HepG2 (cell line): ENCODE results near the gene WFDC5. TPM values are rescaled to one million over a fixed set of nuclear protein-coding genes. Genes with fewer than 3 reads are reported as not detected.

Source experiments
- ATAC-seq: fragments of 200-7000 bp; cut with Tn5 transposase; 3 replicates; pipeline ENCODE4 v1.9.1; 2020; ENCODE audit warnings: mild to moderate bottlenecking, moderate library complexity
- BruUV-seq: library from RNA; stranded (reverse); fragments of 400-500 nt; replicated peaks from 2 replicates; lab custom pipeline; 2021; lab: Mats Ljungman, UMichigan
- CTCF ChIA-PET: fragments of 300-600 bp; formaldehyde crosslinking; extraction: SDS; loops from one replicate; lab custom pipeline; 2021; ENCODE audit warnings: low total read pairs, inconsistent platforms, low intra/inter-chr PET ratio; lab: Yijun Ruan, JAX
- POLR2A ChIA-PET: fragments of 350-600 bp; sonication (Branson Sonifier 250); formaldehyde crosslinking; loops from one replicate; lab custom pipeline; 2020; ENCODE audit warnings: antibody characterized with exemption, inconsistent platforms; lab: Yijun Ruan, JAX
- DNase-seq: peaks from one replicate; pipeline ENCODE4 v3.0.0-alpha.2; 2015; ENCODE audit warnings: low spot score
- FAIRE-seq: peaks from 3 replicates; lab custom pipeline; 2011; peaks lifted over from hg19 to GRCh38; lab: Jason Lieb, UNC
- H2AFZ ChIP-seq: one replicate; pipeline ENCODE4 v1.6.1; 2011; ENCODE audit warnings: low read length, inconsistent platforms
- H3K27ac ChIP-seq: fragments of 300-600 bp; 3 replicates; pipeline ENCODE4 v1.8.0; 2011; ENCODE audit warnings: mixed run types, mild to moderate bottlenecking, mixed read lengths, low read length, inconsistent platforms; ENCODE audit not compliant: insufficient read depth; ENCODE audit errors: extremely low read length
- H3K27me3 ChIP-seq, 2 experiments: fragments of 200-600 bp in 1 of 2; 2 replicates in 1 of 2; 3 replicates in 1 of 2; pipeline versions ENCODE4 v1.6.0 to v1.8.0; 2011; ENCODE audit warnings: low read length in 2 of 2, mild to moderate bottlenecking in 2 of 2, moderate library complexity in 2 of 2, inconsistent platforms in 1 of 2; ENCODE audit not compliant: insufficient read depth in 2 of 2, control insufficient read depth in 1 of 2
- H3K36me3 ChIP-seq, 2 experiments: fragments of 200-600 bp in 1 of 2; replicated peaks in 1 of 2; 2 replicates in 1 of 2; 3 replicates in 1 of 2; pipeline versions ENCODE4 v1.5.1 to v1.8.0; 2011; ENCODE audit warnings: low read length in 2 of 2, inconsistent platforms in 1 of 2; ENCODE audit not compliant: insufficient read depth in 2 of 2, control insufficient read depth in 1 of 2
- H3K4me1 ChIP-seq: 2 replicates; pipeline ENCODE4 v1.5.1; 2012; ENCODE audit warnings: low read length, inconsistent platforms; ENCODE audit not compliant: insufficient read depth
- H3K4me2 ChIP-seq: 2 replicates; pipeline ENCODE4 v1.6.0; 2011; ENCODE audit warnings: low read depth, low read length, inconsistent platforms
- H3K4me3 ChIP-seq, 3 experiments: fragments of 200-600 bp in 1 of 3; sonication (generic), shearing (Covaris generic) in 1 of 3; replicated peaks in 1 of 3; 2 replicates each; pipeline ENCODE4 v1.5.1; 2011 to 2016; ENCODE audit warnings: low read length in 3 of 3, inconsistent platforms in 2 of 3, low read depth in 2 of 3, mild to moderate bottlenecking in 2 of 3, control low read depth in 1 of 3, mixed read lengths in 1 of 3; ENCODE audit not compliant: insufficient read depth in 1 of 3
- H3K79me2 ChIP-seq: one replicate; pipeline ENCODE4 v1.6.1; 2011; ENCODE audit warnings: low read length, inconsistent platforms; ENCODE audit not compliant: insufficient read depth
- H3K9ac ChIP-seq: 2 replicates; pipeline ENCODE4 v1.6.0; 2011; ENCODE audit warnings: mild to moderate bottlenecking, low read depth, low read length, inconsistent platforms; ENCODE audit not compliant: insufficient read depth
- H3K9me3 ChIP-seq: 2 replicates; pipeline ENCODE4 v1.5.1; 2012; ENCODE audit warnings: mild to moderate bottlenecking, low read length
- H4K20me1 ChIP-seq: 2 replicates; pipeline ENCODE4 v1.6.0; 2011; ENCODE audit warnings: inconsistent platforms, mild to moderate bottlenecking, low read length, moderate library complexity; ENCODE audit not compliant: insufficient read depth
- ARNT2 ChIP-seq: sonication (generic); formaldehyde crosslinking; IDR thresholded peaks from 2 replicates; pipeline ENCODE4 v1.8.0; 2022; ENCODE audit warnings: mild to moderate bottlenecking, low read depth, missing genetic modification reagents, moderate library complexity
- CBFB ChIP-seq: sonication (generic); formaldehyde crosslinking; IDR thresholded peaks from 2 replicates; pipeline ENCODE4 v1.4.0; 2020; ENCODE audit warnings: missing genetic modification reagents
- HMG20A ChIP-seq: IDR thresholded peaks from 2 replicates; pipeline ENCODE4 v1.6.1; 2016; ENCODE audit warnings: borderline replicate concordance
- MTF1 ChIP-seq: sonication (generic); formaldehyde crosslinking; IDR thresholded peaks from 2 replicates; pipeline ENCODE4 v1.5.0; 2020; ENCODE audit warnings: missing genetic modification reagents
- SMAD1 ChIP-seq: sonication (generic); formaldehyde crosslinking; IDR thresholded peaks from 2 replicates; pipeline ENCODE4 v1.4.0; 2020; ENCODE audit warnings: missing genetic modification reagents, low read depth, mild to moderate bottlenecking, borderline replicate concordance
- THAP8 ChIP-seq: sonication (generic); formaldehyde crosslinking; IDR thresholded peaks from 2 replicates; pipeline ENCODE4 v1.5.1; 2020; ENCODE audit warnings: missing genetic modification reagents, mild to moderate bottlenecking, borderline replicate concordance
- ZNF138 ChIP-seq: sonication (generic); formaldehyde crosslinking; IDR thresholded peaks from 2 replicates; pipeline ENCODE4 v1.5.0; 2020; ENCODE audit warnings: mild to moderate bottlenecking, low read depth, missing genetic modification reagents
- ZNF557 ChIP-seq: sonication (generic); formaldehyde crosslinking; IDR thresholded peaks from 2 replicates; pipeline ENCODE4 v1.4.0; 2020; ENCODE audit warnings: missing genetic modification reagents
- ZNF629 ChIP-seq: sonication (generic); formaldehyde crosslinking; conservative IDR thresholded peaks from 2 replicates; pipeline ENCODE4 v1.5.0; 2020; ENCODE audit warnings: missing genetic modification reagents
- WGBS: methylation state at CpG from one replicate; pipeline ENCODE4 v1.1.6; 2017; ENCODE audit warnings: low lambda C conversion rate; 5-methylcytosine and 5-hydroxymethylcytosine counted together
- in situ Hi-C: cut with HindIII; loops from 2 replicates; pipeline ENCODE4 v1.10.0; 2017; ENCODE audit warnings: low pct_unique_long_range_greater_than_20kb; ENCODE audit not compliant: extremely low pct_ligation_motif_present
- intact Hi-C: fragments of 100-400 bp; cut with micrococcal nuclease; formaldehyde crosslinking; loops from one replicate; pipeline ENCODE4 v1.10.0; 2022; ENCODE audit not compliant: unreplicated experiment
- polyA plus RNA-seq, 8 experiments: library from polyadenylated mRNA; depleted of rRNA in 3 of 8; stranded (reverse) in 7 of 8; unstranded in 1 of 8; fragments of >200 nt; fragmentation: Illumina TruSeq in 4 of 8; extraction: Trizol in 4 of 8; gene quantifications; 2 replicates each; pipeline versions ENCODE4 v1.2.1 to v1.2.3, GENCODE V29; 2011 to 2016; ENCODE audit warnings: low read depth in 4 of 8, missing spikeins in 1 of 8, mixed read lengths in 1 of 8; ENCODE audit not compliant: insufficient read depth in 1 of 8
- total RNA-seq, 5 experiments: library from RNA; depleted of rRNA; stranded (reverse); fragments of >200 nt; fragmentation: Illumina TruSeq; extraction: Trizol; gene quantifications; 2 replicates each; pipeline ENCODE4 v1.2.3, GENCODE V29; 2016; ENCODE audit warnings: low read depth in 1 of 5
- TF ChIP-seq, protein P1 (sequence below): sonication (generic); formaldehyde crosslinking; IDR thresholded peaks from 2 replicates; pipeline ENCODE4 v1.5.0; 2020; ENCODE audit warnings: mild to moderate bottlenecking, missing genetic modification reagents
- TF ChIP-seq, protein P2 (sequence below): sonication (generic); formaldehyde crosslinking; IDR thresholded peaks from 2 replicates; pipeline ENCODE4 v1.4.0; 2020; ENCODE audit warnings: missing genetic modification reagents
- TF ChIP-seq, protein P3 (sequence below): sonication (generic); formaldehyde crosslinking; IDR thresholded peaks from 2 replicates; pipeline ENCODE4 v1.8.1; 2022; ENCODE audit warnings: mild to moderate bottlenecking, missing genetic modification reagents

WFDC5 gene
- total and polyA plus RNA-seq, 2 of the 13 experiments (the other 11 are each of a cell fraction or from before 2014, with no cell fraction given) = not detected

GRCh38 chr20:45069261-45069660 lies 45.7 kb downstream of the WFDC5 start:
- peaks cover 2 to 21% of the 10 kb centered on the region in 2 experiments; a peak in 4 of 5 replicates for H3K36me3 ChIP-seq
- TF ChIP-seq SMAD1 = no peak
- no peak for TF ChIP-seq HMG20A
- TF ChIP-seq, protein P1, sequence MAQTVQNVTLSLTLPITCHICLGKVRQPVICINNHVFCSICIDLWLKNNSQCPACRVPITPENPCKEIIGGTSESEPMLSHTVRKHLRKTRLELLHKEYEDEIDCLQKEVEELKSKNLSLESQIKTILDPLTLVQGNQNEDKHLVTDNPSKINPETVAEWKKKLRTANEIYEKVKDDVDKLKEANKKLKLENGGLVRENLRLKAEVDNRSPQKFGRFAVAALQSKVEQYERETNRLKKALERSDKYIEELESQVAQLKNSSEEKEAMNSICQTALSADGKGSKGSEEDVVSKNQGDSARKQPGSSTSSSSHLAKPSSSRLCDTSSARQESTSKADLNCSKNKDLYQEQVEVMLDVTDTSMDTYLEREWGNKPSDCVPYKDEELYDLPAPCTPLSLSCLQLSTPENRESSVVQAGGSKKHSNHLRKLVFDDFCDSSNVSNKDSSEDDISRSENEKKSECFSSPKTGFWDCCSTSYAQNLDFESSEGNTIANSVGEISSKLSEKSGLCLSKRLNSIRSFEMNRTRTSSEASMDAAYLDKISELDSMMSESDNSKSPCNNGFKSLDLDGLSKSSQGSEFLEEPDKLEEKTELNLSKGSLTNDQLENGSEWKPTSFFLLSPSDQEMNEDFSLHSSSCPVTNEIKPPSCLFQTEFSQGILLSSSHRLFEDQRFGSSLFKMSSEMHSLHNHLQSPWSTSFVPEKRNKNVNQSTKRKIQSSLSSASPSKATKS (CRISPR knock-in tag) = no peak
- no peak for TF ChIP-seq ZNF629
- TF ChIP-seq, all 625 proteins: peak for 0
- Histone ChIP-seq H3K27me3 (no peaks in the 10 kb centered on the region), H3K4me3 (no peak overlapping the region), H3K9ac (no peak overlapping the region), H3K4me1 (no peaks in the 10 kb centered on the region), H4K20me1 (no peaks in the 10 kb centered on the region), H2AFZ (no peak overlapping the region), H3K9me3 (no peaks in the 10 kb centered on the region), H3K4me2 (no peak overlapping the region), H3K79me2 (no peaks in the 10 kb centered on the region), H3K27ac (no peak overlapping the region)
- intact Hi-C loops (no loop called here), in situ Hi-C loops (no loop called here)
- ChIA-PET CTCF (no interaction called here), POLR2A (no interaction called here)
- no TSS peak for BruUV-seq
- 92% methylated on average over 1 of the region's 1 CpG for WGBS
- no peak for DNase-seq
- ATAC-seq = no peak
- FAIRE-seq = no peak

DNA sequence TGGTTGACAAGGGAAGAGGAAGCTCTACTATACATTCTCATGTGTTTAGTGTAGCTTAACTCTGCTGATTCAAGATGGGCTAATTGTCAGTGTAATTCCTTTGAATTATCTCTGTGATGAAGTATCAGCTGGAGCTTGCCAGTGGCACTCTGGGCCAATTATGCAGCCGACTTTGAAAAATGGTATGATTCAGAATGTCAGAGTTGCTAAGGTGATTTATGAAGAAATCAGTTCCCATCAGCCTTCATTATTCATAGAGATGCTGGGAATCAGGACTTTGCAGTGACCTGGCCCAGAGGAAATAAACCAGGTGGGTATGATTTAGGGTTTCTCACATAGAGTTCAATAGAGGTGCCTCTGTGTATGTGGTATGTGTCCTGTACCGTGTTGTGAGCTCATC lies 47.4 kb downstream of the WFDC5 start:
- in situ Hi-C loops (no loop called here), intact Hi-C loops (no loop called here)
- Histone ChIP-seq H4K20me1 (no peaks in the 10 kb centered on the region), H3K36me3 (peaks cover 2 to 12% of the 10 kb centered on the region in 2 experiments; a peak in 4 of 5 replicates), H3K4me3 (no peak overlapping the region), H3K27me3 (no peaks in the 10 kb centered on the region), H3K4me2 (no peak overlapping the region), H3K9me3 (no peaks in the 10 kb centered on the region), H3K9ac (no peak overlapping the region), H3K4me1 (no peaks in the 10 kb centered on the region), H3K27ac (no peak overlapping the region), H2AFZ (no peak overlapping the region), H3K79me2 (no peaks in the 10 kb centered on the region)
- CTCF ChIA-PET = no interaction called here
- ATAC-seq (no peak), DNase-seq (no peak), FAIRE-seq (no peak)
- POLR2A ChIA-PET = no interaction called here
- 96% methylated on average over 2 of the region's 2 CpGs for WGBS
- BruUV-seq = no TSS peak
- TF ChIP-seq THAP8 (CRISPR knock-in tag) = no peak
- no peak for TF ChIP-seq ZNF138 (CRISPR knock-in tag)
- TF ChIP-seq, protein P2, sequence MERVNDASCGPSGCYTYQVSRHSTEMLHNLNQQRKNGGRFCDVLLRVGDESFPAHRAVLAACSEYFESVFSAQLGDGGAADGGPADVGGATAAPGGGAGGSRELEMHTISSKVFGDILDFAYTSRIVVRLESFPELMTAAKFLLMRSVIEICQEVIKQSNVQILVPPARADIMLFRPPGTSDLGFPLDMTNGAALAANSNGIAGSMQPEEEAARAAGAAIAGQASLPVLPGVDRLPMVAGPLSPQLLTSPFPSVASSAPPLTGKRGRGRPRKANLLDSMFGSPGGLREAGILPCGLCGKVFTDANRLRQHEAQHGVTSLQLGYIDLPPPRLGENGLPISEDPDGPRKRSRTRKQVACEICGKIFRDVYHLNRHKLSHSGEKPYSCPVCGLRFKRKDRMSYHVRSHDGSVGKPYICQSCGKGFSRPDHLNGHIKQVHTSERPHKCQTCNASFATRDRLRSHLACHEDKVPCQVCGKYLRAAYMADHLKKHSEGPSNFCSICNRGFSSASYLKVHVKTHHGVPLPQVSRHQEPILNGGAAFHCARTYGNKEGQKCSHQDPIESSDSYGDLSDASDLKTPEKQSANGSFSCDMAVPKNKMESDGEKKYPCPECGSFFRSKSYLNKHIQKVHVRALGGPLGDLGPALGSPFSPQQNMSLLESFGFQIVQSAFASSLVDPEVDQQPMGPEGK (CRISPR knock-in tag) = no peak
- TF ChIP-seq, protein P3, sequence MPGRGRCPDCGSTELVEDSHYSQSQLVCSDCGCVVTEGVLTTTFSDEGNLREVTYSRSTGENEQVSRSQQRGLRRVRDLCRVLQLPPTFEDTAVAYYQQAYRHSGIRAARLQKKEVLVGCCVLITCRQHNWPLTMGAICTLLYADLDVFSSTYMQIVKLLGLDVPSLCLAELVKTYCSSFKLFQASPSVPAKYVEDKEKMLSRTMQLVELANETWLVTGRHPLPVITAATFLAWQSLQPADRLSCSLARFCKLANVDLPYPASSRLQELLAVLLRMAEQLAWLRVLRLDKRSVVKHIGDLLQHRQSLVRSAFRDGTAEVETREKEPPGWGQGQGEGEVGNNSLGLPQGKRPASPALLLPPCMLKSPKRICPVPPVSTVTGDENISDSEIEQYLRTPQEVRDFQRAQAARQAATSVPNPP (CRISPR knock-in tag) = no peak
- TF ChIP-seq ZNF557 (CRISPR knock-in tag) = no peak
- TF ChIP-seq CBFB (CRISPR knock-in tag) = no peak
- TF ChIP-seq MTF1 = no peak
- no peak for TF ChIP-seq ARNT2
